Activated CD4-positive, alpha-beta T cell treated with anti-CD3 and anti-CD28 coated beads for 24 hours (primary cell): ENCODE data around the gene TGM3.

Source experiments
- DNase-seq, 2 donors: peaks; one replicate each; pipeline ENCODE4 v3.0.0-alpha.2; 2020; ENCODE audit warnings: low read depth in 2 of 2

TGM3 gene

GRCh38 chr20:2305479-2305878 lies 9.7 kb downstream of the TGM3 start:
- no peak for DNase-seq

- no peak for DNase-seq
These were observed 10.1 kb downstream of the TGM3 start for GRCh38 chr20:2305946-2306345.

- no peak for DNase-seq
These were observed 11.3 kb downstream of the TGM3 start for GRCh38 chr20:2307136-2307535.

GRCh38 chr20:2311329-2311728 lies 15.5 kb downstream of the TGM3 start:
- DNase-seq: no peak

- no peak for DNase-seq
These were observed 17.1 kb downstream of the TGM3 start for GRCh38 chr20:2312876-2313275.

- no peak for DNase-seq
These were observed 17.5 kb downstream of the TGM3 start for GRCh38 chr20:2313316-2313715.

GRCh38 chr20:2314759-2315439 lies 19.1 kb downstream of the TGM3 start:
- no peak for DNase-seq

GRCh38 chr20:2315440-2315778 lies 19.6 kb downstream of the TGM3 start:
- DNase-seq: no peak

- no peak for DNase-seq
These were observed 21.2 kb downstream of the TGM3 start for GRCh38 chr20:2316847-2317495.

GRCh38 chr20:2320813-2321658 lies 25.2 kb downstream of the TGM3 start:
- DNase-seq: no peak

- DNase-seq: no peak
These were observed 27.2 kb downstream of the TGM3 start for GRCh38 chr20:2323051-2323450.

GRCh38 chr20:2326046-2326445 lies 30.2 kb downstream of the TGM3 start:
- DNase-seq: no peak

- no peak for DNase-seq
These were observed 32.1 kb downstream of the TGM3 start for GRCh38 chr20:2327620-2328555.

GRCh38 chr20:2329286-2329685 lies 33.5 kb downstream of the TGM3 start:
- DNase-seq: no peak

GRCh38 chr20:2330090-2330695 lies 34.4 kb downstream of the TGM3 start:
- DNase-seq: no peak

- DNase-seq: no peak
These were observed 35.3 kb downstream of the TGM3 start for GRCh38 chr20:2331106-2331505.

- no peak for DNase-seq
These were observed 36.2 kb downstream of the TGM3 start for GRCh38 chr20:2331901-2332565.

- DNase-seq: no peak
These were observed 36.9 kb downstream of the TGM3 start for GRCh38 chr20:2332711-2333110.

GRCh38 chr20:2333821-2334220 lies 38.0 kb downstream of the TGM3 start:
- no peak for DNase-seq

GRCh38 chr20:2335096-2335870 lies 39.5 kb downstream of the TGM3 start:
- DNase-seq: no peak
